Tongue (tissue), 2 donors: ENCODE results near the gene NUP54. TPM values are rescaled to one million over a fixed set of nuclear protein-coding genes. Genes with fewer than 3 reads are reported as not detected.
A peak's percentile ranks its signal among the peaks of the same experiment; 100 is the strongest.

ENCODE experiments used
- DNase-seq: peaks from one replicate; pipeline ENCODE4 v3.0.0-alpha.2; 2015
- total RNA-seq: library from RNA; depleted of rRNA; stranded (reverse); fragments of >200 nt; gene quantifications from one replicate; pipeline ENCODE4 v1.2.3, GENCODE V29; 2014

NUP54 gene
- total RNA-seq, 1 donor from 2014 or later: 58.5 TPM

DNA sequence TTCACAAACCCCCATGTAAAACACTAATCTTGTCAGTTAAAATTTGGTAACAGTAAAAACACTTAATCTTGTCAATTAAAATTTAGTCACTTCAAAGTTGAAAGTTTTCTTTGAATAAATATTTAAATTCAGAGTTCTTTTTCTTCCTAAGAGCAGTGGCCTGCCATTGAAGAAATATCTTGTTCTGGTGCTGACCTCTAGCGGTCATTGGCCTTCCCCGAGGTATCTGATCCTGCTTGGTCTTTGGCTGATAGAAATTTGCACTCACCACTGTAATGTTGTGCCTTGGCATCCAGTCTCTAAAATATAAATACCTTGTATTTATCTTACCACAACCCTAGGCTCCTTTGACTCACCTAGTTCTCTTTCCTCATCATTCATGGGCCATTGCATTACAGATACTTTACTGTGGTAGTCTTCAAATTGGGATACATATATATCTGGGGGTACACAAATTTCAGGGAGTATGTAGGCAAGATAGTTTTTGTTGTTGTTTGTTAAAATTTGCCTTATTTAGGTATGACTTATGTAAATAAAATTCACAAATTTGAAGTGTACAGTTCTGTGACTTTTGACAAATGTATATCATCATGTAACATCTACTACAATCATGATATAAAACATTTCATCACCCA is 80.4 kb downstream of the NUP54 start:
- peak; percentile 90 for DNase-seq

DNA sequence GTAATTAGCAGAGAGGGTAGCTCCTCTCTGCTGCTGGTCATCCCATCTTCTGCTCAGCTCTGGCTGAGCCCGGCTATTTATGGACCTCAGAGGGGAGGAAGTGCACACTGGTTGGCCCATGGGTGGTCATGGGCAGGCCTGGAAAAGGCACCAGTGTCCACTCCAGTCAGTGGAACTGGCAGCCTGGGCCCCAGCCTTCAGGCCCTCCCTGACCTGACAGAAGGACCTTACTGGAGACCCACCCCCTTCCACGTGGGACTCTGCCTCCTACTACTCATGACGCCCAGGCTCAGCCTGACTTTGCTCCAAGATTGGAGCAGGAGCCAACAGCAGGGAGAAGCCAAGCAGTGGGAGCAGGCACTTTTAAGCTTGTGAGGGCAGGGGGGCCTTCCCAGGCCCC is 81.7 kb downstream of the NUP54 start:
- no peak for DNase-seq

Other genes with a start within 250 kb of the NUP54 start
- gene PPEF2, start 245.9 kb downstream of the NUP54 start, total RNA-seq: 0.10 TPM
- gene NAAA, start 207.4 kb downstream of the NUP54 start, total RNA-seq: 33.4 TPM
- 27.9 TPM for gene SDAD1, start 157.5 kb downstream of the NUP54 start, total RNA-seq
- gene CXCL9, start 140.9 kb downstream of the NUP54 start, total RNA-seq: not detected
- not detected for gene CXCL10, start 124.9 kb downstream of the NUP54 start, total RNA-seq
- not detected for gene CXCL11, start 112.3 kb downstream of the NUP54 start, total RNA-seq
- gene ART3, start 73.7 kb downstream of the NUP54 start, total RNA-seq: 28.1 TPM
- gene SCARB2, start 65.4 kb upstream of the NUP54 start, total RNA-seq: 181 TPM
- 3.0 TPM for gene FAM47E, start 103.3 kb upstream of the NUP54 start, total RNA-seq
- 64.8 TPM for gene STBD1, start 158.3 kb upstream of the NUP54 start, total RNA-seq